ENCODE data around the gene ITFG1. TPM values are rescaled to one million over a fixed set of nuclear protein-coding genes. Genes with fewer than 3 reads are reported as not detected.

ITFG1 gene
- total and polyA plus RNA-seq, 2 of the 8 experiments (the other 6 are each of a cell fraction or from before 2014, with no cell fraction given), result 13.8 to 22.2 TPM

DNA sequence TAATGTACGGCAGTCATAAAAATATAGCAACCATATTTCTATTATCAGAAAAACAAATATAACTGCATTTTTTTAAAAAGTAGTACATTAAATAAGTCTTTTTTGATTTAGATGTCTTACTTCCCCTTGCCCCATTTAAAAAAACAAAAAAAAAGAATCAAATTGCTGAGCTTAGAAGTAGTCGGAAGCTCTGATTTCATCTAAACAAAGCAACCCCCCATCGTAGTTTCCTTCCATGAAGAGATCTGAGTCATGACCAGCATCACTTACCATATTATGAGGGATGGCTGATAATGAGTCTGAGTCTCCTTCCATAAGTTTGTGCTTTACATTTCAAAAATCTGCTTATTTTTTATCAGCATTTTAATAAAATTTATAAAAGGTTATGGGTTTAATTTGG is 86.2 kb downstream of the ITFG1 start:
- Histone ChIP-seq H3K4ac (replicated peaks; ENCODE audit: insufficient read length, low read depth, low read length) (no peak overlapping the region), H3K56ac (replicated peaks; ENCODE audit: insufficient read length, low read depth, low read length) (no peak overlapping the region), H4K5ac (ENCODE audit: insufficient read length, low read depth, low read length) (no peak overlapping the region), H3K9me3 (ENCODE audit: insufficient read depth in 2 of 2, low read depth in 1 of 2, low read length in 1 of 2) (no peaks in the 10 kb centered on the region), H4K8ac (ENCODE audit: extremely low read depth, insufficient read depth, low read length) (no peak overlapping the region), H2AFZ (ENCODE audit: low read length) (no peak overlapping the region), H3K79me2 (ENCODE audit: control insufficient read depth in 1 of 2, insufficient read depth in 2 of 2, low read length in 2 of 2) (no peaks in the 10 kb centered on the region), H3K23me2 (ENCODE audit: low read depth, low read length) (no peaks in the 10 kb centered on the region), H3K9ac (replicated peaks in 1 of 4; ENCODE audit: extremely low read depth in 1 of 4, low read depth in 3 of 4, low read length in 3 of 4) (no peak overlapping the region), H4K20me1 (replicated peaks in 1 of 2; ENCODE audit: control insufficient read depth in 1 of 2, insufficient read depth in 2 of 2, low read length in 2 of 2) (no peaks in the 10 kb centered on the region), H3K36me3 (ENCODE audit: control insufficient read depth in 2 of 4, insufficient read depth in 4 of 4, low read length in 3 of 4) (no peaks in the 10 kb centered on the region), H2BK120ac (replicated peaks; ENCODE audit: low read depth, low read length) (no peak overlapping the region), H2BK5ac (ENCODE audit: low read depth, low read length) (no peak overlapping the region), H3K23ac (ENCODE audit: insufficient read length) (no peak overlapping the region), H3K27me3 (replicated peaks in 1 of 4; ENCODE audit: control insufficient read depth in 3 of 4, extremely low read depth in 1 of 4, insufficient read depth in 3 of 4, low read length in 3 of 4) (no peaks in the 10 kb centered on the region), H4K91ac (replicated peaks; ENCODE audit: insufficient read length, low read length) (no peak overlapping the region), H2BK12ac (ENCODE audit: low read depth, low read length) (no peak overlapping the region), H2AK5ac (ENCODE audit: low read depth, low read length) (no peak overlapping the region), H3K4me2 (ENCODE audit: insufficient read depth in 1 of 2, low read depth in 2 of 2, low read length in 2 of 2) (no peak overlapping the region), H3K27ac (ENCODE audit: low read depth, low read length) (no peak overlapping the region), H2BK15ac (ENCODE audit: low read length) (no peak overlapping the region), H3K18ac (ENCODE audit: extremely low read depth, low read length) (no peak overlapping the region), H2BK20ac (ENCODE audit: low read length) (no peak overlapping the region), H3K79me1 (ENCODE audit: low read depth, low read length) (peaks cover 3% of the 10 kb centered on the region), H3K4me3 (ENCODE audit: extremely low read depth in 1 of 4, insufficient read depth in 2 of 4, low read depth in 3 of 4, low read length in 4 of 4) (no peak overlapping the region), H3K14ac (ENCODE audit: insufficient read length) (no peak overlapping the region), H3K4me1 (replicated peaks in 1 of 4; ENCODE audit: control insufficient read depth in 3 of 4, insufficient read depth in 4 of 4, low read length in 3 of 4) (peaks cover 2 to 9% (median 5%) of the 10 kb centered on the region in 4 experiments; a peak in 6 of 7 replicates)
- no peak for FAIRE-seq
- POLR2A ChIA-PET (ENCODE audit: partially characterized antibody), result no interaction called here
- WGBS, 2 experiments (ENCODE audit: extremely low coverage in 1 of 2, insufficient coverage in 1 of 2, insufficient read length in 1 of 2, insufficient replicate concordance in 2 of 2, low coverage in 1 of 2, low lambda C conversion rate in 2 of 2, missing lambda C conversion rate in 1 of 2), result 87% methylated on average over 3 of the region's 3 CpGs; no CpG with 5 or more reads in 1 of the 2 experiments
- CTCF ChIA-PET (ENCODE audit: partially characterized antibody), result no interaction called here
- DNase-seq (ENCODE audit: low read depth in 1 of 2, low spot score in 2 of 2), result no peak
- TF ChIP-seq TAF7 (optimal IDR thresholded peaks at IDR 0.05; ENCODE audit: borderline replicate concordance, low read depth, low read length) (no peak), CHD1 (IDR thresholded peaks at IDR 0.05; ENCODE audit: low read depth, low read length) (no peak), SP1 (IDR thresholded peaks at IDR 0.05; ENCODE audit: low read depth, low read length) (no peak), NANOG (IDR thresholded peaks at IDR 0.05; ENCODE audit: insufficient read depth, low read depth, low read length, poor library complexity, severe bottlenecking) (no peak), RXRA (IDR thresholded peaks at IDR 0.05; ENCODE audit: insufficient read depth, low read depth, low read length) (no peak), ATF2 (IDR thresholded peaks at IDR 0.05; ENCODE audit: low read length) (no peak), POU5F1 (IDR thresholded peaks at IDR 0.05; ENCODE audit: low read depth, low read length) (no peak), MAFK (IDR thresholded peaks at IDR 0.05; ENCODE audit: low read depth, low read length) (no peak), SUZ12 (IDR thresholded peaks at IDR 0.05; ENCODE audit: low read length) (no peak), TEAD4 (IDR thresholded peaks at IDR 0.05; ENCODE audit: low read depth, low read length) (no peak), SIRT6 (IDR thresholded peaks at IDR 0.05; ENCODE audit: low read length) (no peak)
- TF ChIP-seq, protein P1, sequence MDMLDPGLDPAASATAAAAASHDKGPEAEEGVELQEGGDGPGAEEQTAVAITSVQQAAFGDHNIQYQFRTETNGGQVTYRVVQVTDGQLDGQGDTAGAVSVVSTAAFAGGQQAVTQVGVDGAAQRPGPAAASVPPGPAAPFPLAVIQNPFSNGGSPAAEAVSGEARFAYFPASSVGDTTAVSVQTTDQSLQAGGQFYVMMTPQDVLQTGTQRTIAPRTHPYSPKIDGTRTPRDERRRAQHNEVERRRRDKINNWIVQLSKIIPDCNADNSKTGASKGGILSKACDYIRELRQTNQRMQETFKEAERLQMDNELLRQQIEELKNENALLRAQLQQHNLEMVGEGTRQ (IDR thresholded peaks at IDR 0.05; ENCODE audit: low read length), result no peak

Measured in H1 (cell line).